PFSK-1 (cell line): ENCODE results near the gene NCAM1.

Source experiments
- POLR2AphosphoS5 ChIP-seq: IDR thresholded peaks from 2 replicates; pipeline ENCODE4 v1.6.1; 2012; ENCODE audit warnings: low read depth, mild to moderate bottlenecking, control low read depth, low read length, moderate library complexity
- SIN3A ChIP-seq: IDR thresholded peaks from 2 replicates; pipeline ENCODE4 v1.6.1; 2012; ENCODE audit warnings: mild to moderate bottlenecking, low read length, moderate library complexity, borderline replicate concordance; ENCODE audit not compliant: insufficient read depth
- TAF1 ChIP-seq: IDR thresholded peaks from 2 replicates; pipeline ENCODE4 v1.6.1; 2012; ENCODE audit warnings: low read length, control low read depth, borderline replicate concordance; ENCODE audit not compliant: insufficient read depth
- TF ChIP-seq, protein P1 (sequence below), 2 experiments: IDR thresholded peaks; 2 replicates each; pipeline versions ENCODE4 v1.6.1 to v1.8.0; 2011 to 2012; ENCODE audit warnings: low read depth in 2 of 2, low read length in 2 of 2, control low read depth in 1 of 2, inconsistent platforms in 1 of 2, mild to moderate bottlenecking in 1 of 2, moderate library complexity in 1 of 2; ENCODE audit not compliant: insufficient read depth in 1 of 2

DNA sequence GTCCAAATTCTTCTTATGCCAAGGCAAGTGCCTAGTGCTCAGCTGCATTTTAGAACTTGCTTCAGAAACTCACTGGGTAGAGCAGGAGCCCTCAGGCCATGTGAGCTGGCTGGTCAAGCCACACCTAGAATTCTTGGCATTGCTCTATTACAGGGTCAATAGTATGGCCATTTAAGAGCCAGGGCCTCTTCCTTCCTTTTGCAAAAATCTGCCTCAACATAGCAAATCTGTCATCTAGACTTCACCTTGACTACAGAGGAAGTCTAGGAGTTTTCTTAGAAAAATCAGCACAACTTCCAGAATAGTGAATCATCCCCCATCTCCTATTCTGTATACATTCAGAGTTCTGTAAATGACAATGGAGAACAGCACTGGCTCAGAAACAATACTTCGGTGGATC lies 241.2 kb downstream of the NCAM1 start:
- TF ChIP-seq POLR2AphosphoS5 (no peak), SIN3A (no peak), TAF1 (no peak)
- TF ChIP-seq, protein P1, sequence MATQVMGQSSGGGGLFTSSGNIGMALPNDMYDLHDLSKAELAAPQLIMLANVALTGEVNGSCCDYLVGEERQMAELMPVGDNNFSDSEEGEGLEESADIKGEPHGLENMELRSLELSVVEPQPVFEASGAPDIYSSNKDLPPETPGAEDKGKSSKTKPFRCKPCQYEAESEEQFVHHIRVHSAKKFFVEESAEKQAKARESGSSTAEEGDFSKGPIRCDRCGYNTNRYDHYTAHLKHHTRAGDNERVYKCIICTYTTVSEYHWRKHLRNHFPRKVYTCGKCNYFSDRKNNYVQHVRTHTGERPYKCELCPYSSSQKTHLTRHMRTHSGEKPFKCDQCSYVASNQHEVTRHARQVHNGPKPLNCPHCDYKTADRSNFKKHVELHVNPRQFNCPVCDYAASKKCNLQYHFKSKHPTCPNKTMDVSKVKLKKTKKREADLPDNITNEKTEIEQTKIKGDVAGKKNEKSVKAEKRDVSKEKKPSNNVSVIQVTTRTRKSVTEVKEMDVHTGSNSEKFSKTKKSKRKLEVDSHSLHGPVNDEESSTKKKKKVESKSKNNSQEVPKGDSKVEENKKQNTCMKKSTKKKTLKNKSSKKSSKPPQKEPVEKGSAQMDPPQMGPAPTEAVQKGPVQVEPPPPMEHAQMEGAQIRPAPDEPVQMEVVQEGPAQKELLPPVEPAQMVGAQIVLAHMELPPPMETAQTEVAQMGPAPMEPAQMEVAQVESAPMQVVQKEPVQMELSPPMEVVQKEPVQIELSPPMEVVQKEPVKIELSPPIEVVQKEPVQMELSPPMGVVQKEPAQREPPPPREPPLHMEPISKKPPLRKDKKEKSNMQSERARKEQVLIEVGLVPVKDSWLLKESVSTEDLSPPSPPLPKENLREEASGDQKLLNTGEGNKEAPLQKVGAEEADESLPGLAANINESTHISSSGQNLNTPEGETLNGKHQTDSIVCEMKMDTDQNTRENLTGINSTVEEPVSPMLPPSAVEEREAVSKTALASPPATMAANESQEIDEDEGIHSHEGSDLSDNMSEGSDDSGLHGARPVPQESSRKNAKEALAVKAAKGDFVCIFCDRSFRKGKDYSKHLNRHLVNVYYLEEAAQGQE (IDR thresholded peaks at IDR 0.05; ENCODE audit: insufficient read depth in 1 of 2, low read depth in 2 of 2, low read length in 2 of 2), result no peak
